HCT116 (cell line): ENCODE data around the gene ISG20. TPM values are rescaled to one million over a fixed set of nuclear protein-coding genes. Genes with fewer than 3 reads are reported as not detected.
A peak's percentile ranks its signal among the peaks of the same experiment; 100 is the strongest.

Experiments
- ATAC-seq: fragments of 200-7000 bp; cut with Tn5 transposase; 2 replicates; pipeline ENCODE4 v1.9.1; 2020; ENCODE audit warnings: mild to moderate bottlenecking, moderate library complexity
- BruUV-seq: library from RNA; stranded (reverse); fragments of 400-500 nt; replicated peaks from 2 replicates; lab custom pipeline; 2021; lab: Mats Ljungman, UMichigan
- CTCF ChIA-PET: fragments of 300-600 bp; sonication (Branson Sonifier 250); formaldehyde crosslinking; loops from one replicate; lab custom pipeline; 2021; ENCODE audit warnings: antibody characterized with exemption; lab: Charles Lee
- POLR2A ChIA-PET: fragments of 300-600, 350-600 bp; sonication (Branson Sonifier 250); formaldehyde crosslinking; loops from one replicate; lab custom pipeline; 2021; ENCODE audit warnings: antibody characterized with exemption; lab: Charles Lee
- RAD21 ChIA-PET, 2 experiments: fragments of 300-600 bp; sonication (Branson Sonifier 250); formaldehyde crosslinking; loops; one replicate each; lab custom pipeline; 2023; ENCODE audit warnings: low total read pairs in 2 of 2; ENCODE audit not compliant: uncharacterized antibody in 2 of 2, unreplicated experiment in 2 of 2, low non-redundant PET in 1 of 2; lab: Charles Lee
- DNase-seq: peaks from one replicate; pipeline ENCODE4 v3.0.0-alpha.2; 2010; ENCODE audit warnings: low read depth, low spot score
- H2AFZ ChIP-seq: fragments of 200-600 bp; shearing (Covaris generic), sonication (generic); 2 replicates; pipeline ENCODE4 v1.6.1; 2017; ENCODE audit warnings: low read depth, mixed run types, mixed read lengths, antibody characterized with exemption, low read length; ENCODE audit not compliant: poor library complexity, severe bottlenecking
- H3K27ac ChIP-seq: 2 replicates; pipeline ENCODE4 v1.5.1; 2012; ENCODE audit warnings: low read depth, low read length
- H3K27me3 ChIP-seq: fragments of 200-600 bp; sonication (generic); 2 replicates; pipeline ENCODE4 v1.6.1; 2016; ENCODE audit warnings: mixed run types, low read length, mixed read lengths; ENCODE audit not compliant: insufficient read depth
- H3K36me3 ChIP-seq, 2 experiments: fragments of 200-500 bp in 1 of 2; fragments of 200-600 bp in 1 of 2; sonication (Bioruptor generic) in 1 of 2; sonication (generic) in 1 of 2; 2 replicates each; pipeline versions ENCODE4 v1.5.1 to v1.6.1; 2014 to 2016; ENCODE audit warnings: low read length in 2 of 2, inconsistent platforms in 1 of 2, mixed read lengths in 1 of 2, mixed run types in 1 of 2; ENCODE audit not compliant: insufficient read depth in 2 of 2, control insufficient read depth in 1 of 2
- H3K4me1 ChIP-seq, 2 experiments: fragments of 200-600 bp in 1 of 2; sonication (generic) in 1 of 2; 2 replicates each; pipeline versions ENCODE4 v1.5.1 to v1.6.1; 2012 to 2017; ENCODE audit warnings: low read length in 2 of 2, inconsistent platforms in 1 of 2, mild to moderate bottlenecking in 1 of 2, mixed read lengths in 1 of 2, mixed run types in 1 of 2, moderate library complexity in 1 of 2; ENCODE audit not compliant: insufficient read depth in 2 of 2, control insufficient read depth in 1 of 2
- H3K4me2 ChIP-seq: fragments of 200-600 bp; sonication (generic); 2 replicates; pipeline ENCODE4 v1.6.1; 2017; ENCODE audit warnings: mixed run types, low read length, mixed read lengths
- H3K4me3 ChIP-seq, 2 experiments: fragments of 200-600 bp in 1 of 2; sonication (generic) in 1 of 2; replicated peaks in 1 of 2; 2 replicates each; pipeline ENCODE4 v1.5.1; 2011 to 2016; ENCODE audit warnings: low read length in 2 of 2, control low read depth in 1 of 2, low read depth in 1 of 2, mild to moderate bottlenecking in 1 of 2, mixed read lengths in 1 of 2, mixed run types in 1 of 2
- H3K79me2 ChIP-seq: fragments of 200-600 bp; sonication (generic); 2 replicates; pipeline ENCODE4 v1.6.1; 2017; ENCODE audit warnings: mild to moderate bottlenecking, mixed run types, low read length, moderate library complexity, mixed read lengths; ENCODE audit not compliant: insufficient read depth
- H3K9ac ChIP-seq: fragments of 200-600 bp; sonication (generic); 2 replicates; pipeline ENCODE4 v1.6.1; 2016; ENCODE audit warnings: low read length, mixed read lengths
- H3K9me2 ChIP-seq: fragments of 200-600 bp; sonication (generic), shearing (Covaris generic); 2 replicates; pipeline ENCODE4 v1.6.1; 2017; ENCODE audit warnings: mixed run types, mild to moderate bottlenecking, moderate library complexity; ENCODE audit not compliant: insufficient read depth
- H3K9me3 ChIP-seq, 2 experiments: fragments of 200-500 bp in 1 of 2; fragments of 200-600 bp in 1 of 2; sonication (Bioruptor generic) in 1 of 2; sonication (generic) in 1 of 2; 2 replicates each; pipeline ENCODE4 v1.6.1; 2014 to 2017; ENCODE audit warnings: low read length in 2 of 2, mixed read lengths in 2 of 2, inconsistent platforms in 1 of 2, low read depth in 1 of 2, mild to moderate bottlenecking in 1 of 2, mixed run types in 1 of 2, moderate library complexity in 1 of 2; ENCODE audit not compliant: control insufficient read depth in 1 of 2, insufficient read depth in 1 of 2
- H4K20me1 ChIP-seq: fragments of 200-600 bp; sonication (generic), shearing (Covaris generic); 2 replicates; pipeline ENCODE4 v1.6.1; 2017; ENCODE audit warnings: mixed run types, mild to moderate bottlenecking, moderate library complexity; ENCODE audit not compliant: insufficient read depth
- CBX3 ChIP-seq: IDR thresholded peaks from 2 replicates; pipeline ENCODE4 v1.6.1; 2012; ENCODE audit warnings: low read depth
- CEBPB ChIP-seq: IDR thresholded peaks from 2 replicates; pipeline ENCODE4 v1.6.1; 2012; ENCODE audit warnings: low read depth
- EGR1 ChIP-seq: IDR thresholded peaks from 2 replicates; pipeline ENCODE4 v1.6.1; 2012; ENCODE audit warnings: low read depth
- ELF1 ChIP-seq: IDR thresholded peaks from 2 replicates; pipeline ENCODE4 v1.6.1; 2012; ENCODE audit warnings: low read depth, borderline replicate concordance
- JUND ChIP-seq: IDR thresholded peaks from 2 replicates; pipeline ENCODE4 v1.6.1; 2012
- POLR2A ChIP-seq: IDR thresholded peaks from 2 replicates; pipeline ENCODE4 v1.7.0; 2011; ENCODE audit warnings: borderline replicate concordance; ENCODE audit not compliant: insufficient read depth, insufficient read length; ENCODE audit errors: extremely low read depth
- SIN3A ChIP-seq: IDR thresholded peaks from 2 replicates; pipeline ENCODE4 v1.6.1; 2012; ENCODE audit warnings: low read depth
- SP1 ChIP-seq: IDR thresholded peaks from 2 replicates; pipeline ENCODE4 v1.6.1; 2012; ENCODE audit warnings: low read depth
- SRF ChIP-seq: IDR thresholded peaks from 2 replicates; pipeline ENCODE4 v1.6.1; 2012; ENCODE audit warnings: low read depth
- intact Hi-C: fragments of 100-400 bp; cut with micrococcal nuclease; formaldehyde crosslinking; loops from 2 replicates; pipeline ENCODE4 v1.10.0; 2022
- total RNA-seq: library from RNA; stranded (reverse); gene quantifications from one replicate; pipeline ENCODE4 v1.2.1, GENCODE V29; 2021; ENCODE audit not compliant: unreplicated experiment
- TF ChIP-seq, protein P1 (sequence below): IDR thresholded peaks from 2 replicates; pipeline ENCODE4 v1.6.1; 2011; ENCODE audit warnings: mild to moderate bottlenecking, low read length, moderate library complexity; ENCODE audit not compliant: insufficient replicate concordance; ENCODE audit errors: extremely low read depth
- TF ChIP-seq, protein P2 (sequence below): IDR thresholded peaks from 2 replicates; pipeline ENCODE4 v1.6.1; 2012

ISG20 gene
- total RNA-seq, 1 experiment from 2014 or later = 11.0 TPM

DNA sequence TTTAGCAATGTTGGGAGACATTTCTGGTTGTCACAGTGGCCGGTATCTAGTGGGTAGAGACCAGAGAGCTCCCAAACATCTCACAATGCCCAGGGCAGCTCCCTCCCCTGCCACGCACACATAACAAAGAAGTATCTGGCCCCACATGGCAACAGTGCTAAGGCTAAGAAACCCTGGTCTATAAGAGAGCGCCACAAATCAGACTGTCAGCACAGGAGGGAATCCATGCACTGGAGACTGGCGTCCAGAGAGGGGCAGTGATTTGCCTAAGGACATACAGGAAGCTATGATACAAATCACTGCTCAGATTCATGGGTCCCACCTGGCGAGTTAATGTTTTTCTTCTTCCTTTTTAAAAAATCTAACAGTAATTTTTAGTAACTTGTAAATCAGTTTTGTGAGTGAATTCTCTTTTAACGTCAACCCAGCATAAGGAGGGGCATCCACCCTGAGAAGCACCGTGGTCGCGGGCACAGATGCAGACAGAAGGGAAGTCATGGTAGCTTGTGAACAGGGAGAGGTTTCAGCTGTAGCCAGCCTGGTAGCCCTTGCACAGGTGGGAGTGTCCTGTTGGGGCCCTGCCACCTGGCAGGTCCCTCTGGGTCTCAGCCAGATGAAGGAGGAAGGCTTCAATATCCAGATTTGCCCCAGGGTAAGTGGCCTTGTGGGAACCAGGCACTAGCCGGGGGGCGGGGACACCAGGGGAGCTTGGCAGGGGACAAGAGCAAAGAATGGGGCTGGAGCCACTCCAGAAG, 8.7 kb downstream of the ISG20 start:
- Histone ChIP-seq H3K27ac (no peak overlapping the region), H4K20me1 (no peaks in the 10 kb centered on the region), H3K4me3 (no peak overlapping the region), H3K4me1 (peaks cover 23 to 26% of the 10 kb centered on the region in 2 experiments), H3K27me3 (no peaks in the 10 kb centered on the region), H3K9me2 (no peaks in the 10 kb centered on the region), H3K4me2 (0 out of 2 replicates have a peak overlapping the region, but pooled peaks have one; percentile 56), H3K79me2 (no peaks in the 10 kb centered on the region), H3K36me3 (no peaks in the 10 kb centered on the region), H2AFZ (no peak overlapping the region), H3K9me3 (no peaks in the 10 kb centered on the region), H3K9ac (no peak overlapping the region)
- DNase-seq = no peak
- CTCF ChIA-PET = no interaction called here
- POLR2A ChIA-PET = no interaction called here
- no TSS peak for BruUV-seq
- intact Hi-C loops = no loop called here
- RAD21 ChIA-PET = no interaction called here
- TF ChIP-seq CBX3 = no peak
- TF ChIP-seq SIN3A = no peak
- TF ChIP-seq SRF = no peak
- TF ChIP-seq, protein P1, sequence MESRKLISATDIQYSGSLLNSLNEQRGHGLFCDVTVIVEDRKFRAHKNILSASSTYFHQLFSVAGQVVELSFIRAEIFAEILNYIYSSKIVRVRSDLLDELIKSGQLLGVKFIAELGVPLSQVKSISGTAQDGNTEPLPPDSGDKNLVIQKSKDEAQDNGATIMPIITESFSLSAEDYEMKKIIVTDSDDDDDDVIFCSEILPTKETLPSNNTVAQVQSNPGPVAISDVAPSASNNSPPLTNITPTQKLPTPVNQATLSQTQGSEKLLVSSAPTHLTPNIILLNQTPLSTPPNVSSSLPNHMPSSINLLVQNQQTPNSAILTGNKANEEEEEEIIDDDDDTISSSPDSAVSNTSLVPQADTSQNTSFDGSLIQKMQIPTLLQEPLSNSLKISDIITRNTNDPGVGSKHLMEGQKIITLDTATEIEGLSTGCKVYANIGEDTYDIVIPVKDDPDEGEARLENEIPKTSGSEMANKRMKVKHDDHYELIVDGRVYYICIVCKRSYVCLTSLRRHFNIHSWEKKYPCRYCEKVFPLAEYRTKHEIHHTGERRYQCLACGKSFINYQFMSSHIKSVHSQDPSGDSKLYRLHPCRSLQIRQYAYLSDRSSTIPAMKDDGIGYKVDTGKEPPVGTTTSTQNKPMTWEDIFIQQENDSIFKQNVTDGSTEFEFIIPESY = no peak
- TF ChIP-seq, protein P2, sequence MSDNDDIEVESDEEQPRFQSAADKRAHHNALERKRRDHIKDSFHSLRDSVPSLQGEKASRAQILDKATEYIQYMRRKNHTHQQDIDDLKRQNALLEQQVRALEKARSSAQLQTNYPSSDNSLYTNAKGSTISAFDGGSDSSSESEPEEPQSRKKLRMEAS = no peak
- no peak for TF ChIP-seq EGR1
- no peak for TF ChIP-seq CEBPB
- TF ChIP-seq ELF1 = no peak
- no peak for TF ChIP-seq POLR2A
- TF ChIP-seq SP1 = no peak
- TF ChIP-seq JUND = no peak
- no peak for ATAC-seq
